GM13976 (cell line): ENCODE data around the gene URM1.

Experiments used
- DNase-seq: peaks from one replicate; pipeline ENCODE4 v3.0.0; 2012; ENCODE audit warnings: low spot score
- in situ Hi-C: fragments of 300-500 bp; cut with MboI; formaldehyde crosslinking; loops from one replicate; pipeline ENCODE4 v1.12.0; 2022; ENCODE audit warnings: low sequenced_read_pairs, mixed read lengths, inconsistent platforms; ENCODE audit not compliant: unreplicated experiment
- TF ChIP-seq, protein P1 (sequence below): IDR thresholded peaks from 2 replicates; pipeline ENCODE4 v1.5.1; 2012; ENCODE audit warnings: borderline replicate concordance, mild to moderate bottlenecking; ENCODE audit not compliant: insufficient read depth; ENCODE audit errors: extremely low read depth, missing control alignments, control extremely low read depth

Gene URM1

DNA sequence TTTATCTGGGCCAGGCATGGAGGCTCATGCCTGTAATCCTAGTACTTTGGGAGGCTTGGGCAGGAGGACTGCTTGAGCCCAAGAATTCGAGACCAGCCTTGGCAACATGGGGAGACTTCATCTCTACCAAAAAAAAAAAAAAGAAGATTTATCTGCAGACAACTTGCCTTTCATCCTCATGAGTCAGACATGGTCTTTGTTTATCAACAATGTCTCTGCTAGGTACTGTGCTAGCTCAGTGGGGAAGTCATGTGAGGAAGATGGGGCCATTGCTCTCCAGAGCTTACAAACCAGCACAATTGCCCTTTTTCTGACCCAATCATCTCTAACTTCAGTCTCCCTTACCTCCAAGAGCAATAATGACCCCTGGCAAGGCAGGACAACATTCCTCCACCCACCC is 1.6 kb downstream of the URM1 start:
- no peak for DNase-seq
- TF ChIP-seq, protein P1, sequence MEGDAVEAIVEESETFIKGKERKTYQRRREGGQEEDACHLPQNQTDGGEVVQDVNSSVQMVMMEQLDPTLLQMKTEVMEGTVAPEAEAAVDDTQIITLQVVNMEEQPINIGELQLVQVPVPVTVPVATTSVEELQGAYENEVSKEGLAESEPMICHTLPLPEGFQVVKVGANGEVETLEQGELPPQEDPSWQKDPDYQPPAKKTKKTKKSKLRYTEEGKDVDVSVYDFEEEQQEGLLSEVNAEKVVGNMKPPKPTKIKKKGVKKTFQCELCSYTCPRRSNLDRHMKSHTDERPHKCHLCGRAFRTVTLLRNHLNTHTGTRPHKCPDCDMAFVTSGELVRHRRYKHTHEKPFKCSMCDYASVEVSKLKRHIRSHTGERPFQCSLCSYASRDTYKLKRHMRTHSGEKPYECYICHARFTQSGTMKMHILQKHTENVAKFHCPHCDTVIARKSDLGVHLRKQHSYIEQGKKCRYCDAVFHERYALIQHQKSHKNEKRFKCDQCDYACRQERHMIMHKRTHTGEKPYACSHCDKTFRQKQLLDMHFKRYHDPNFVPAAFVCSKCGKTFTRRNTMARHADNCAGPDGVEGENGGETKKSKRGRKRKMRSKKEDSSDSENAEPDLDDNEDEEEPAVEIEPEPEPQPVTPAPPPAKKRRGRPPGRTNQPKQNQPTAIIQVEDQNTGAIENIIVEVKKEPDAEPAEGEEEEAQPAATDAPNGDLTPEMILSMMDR = no peak
- in situ Hi-C loops = no loop called here

DNA sequence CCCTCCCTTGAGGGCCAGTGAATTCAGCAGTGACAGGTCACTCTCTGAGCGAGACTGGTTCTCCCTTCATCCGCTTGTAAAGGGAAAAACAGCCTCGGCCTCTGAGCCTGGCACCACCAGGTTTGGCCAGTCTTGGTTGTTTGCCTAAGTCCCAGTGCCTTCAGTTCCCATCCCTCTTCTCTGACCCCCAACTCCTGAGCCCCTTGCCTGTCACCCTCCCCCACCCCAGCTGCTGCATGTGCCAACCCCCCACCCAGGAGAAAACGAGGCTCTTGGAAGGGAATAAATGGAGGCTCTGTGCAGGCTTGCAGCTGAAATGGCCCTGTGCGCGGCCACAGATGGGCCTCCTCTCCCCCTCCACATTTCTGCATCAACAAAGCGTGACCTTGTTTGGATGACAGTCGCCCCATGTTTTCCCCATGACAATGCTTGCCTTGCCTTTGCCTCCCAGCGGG is 3.1 kb downstream of the URM1 start:
- in situ Hi-C loops = no loop called here
- DNase-seq = no peak
- TF ChIP-seq, protein P1 = no peak

DNA sequence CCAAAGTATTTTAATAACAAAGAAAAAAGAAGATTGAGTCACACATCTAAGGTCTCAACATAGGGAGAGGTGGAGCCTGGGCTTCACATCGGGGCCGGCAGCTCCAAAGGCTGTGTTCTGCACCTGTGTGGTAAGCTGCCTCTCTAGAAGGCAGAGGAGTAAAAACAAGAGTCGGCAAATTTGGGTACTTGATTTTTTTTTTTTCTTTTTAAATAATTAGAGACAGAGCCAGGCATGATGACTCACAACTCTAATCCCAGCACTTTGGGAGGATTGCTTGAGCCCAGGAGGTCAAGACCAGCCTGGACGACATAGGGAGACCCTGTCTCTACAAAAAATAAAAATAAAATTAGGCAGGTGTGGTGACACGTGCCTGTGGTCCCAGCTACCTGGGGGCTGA is 4.7 kb downstream of the URM1 start:
- TF ChIP-seq, protein P1 = no peak
- no peak for DNase-seq
- in situ Hi-C loops = no loop called here

DNA sequence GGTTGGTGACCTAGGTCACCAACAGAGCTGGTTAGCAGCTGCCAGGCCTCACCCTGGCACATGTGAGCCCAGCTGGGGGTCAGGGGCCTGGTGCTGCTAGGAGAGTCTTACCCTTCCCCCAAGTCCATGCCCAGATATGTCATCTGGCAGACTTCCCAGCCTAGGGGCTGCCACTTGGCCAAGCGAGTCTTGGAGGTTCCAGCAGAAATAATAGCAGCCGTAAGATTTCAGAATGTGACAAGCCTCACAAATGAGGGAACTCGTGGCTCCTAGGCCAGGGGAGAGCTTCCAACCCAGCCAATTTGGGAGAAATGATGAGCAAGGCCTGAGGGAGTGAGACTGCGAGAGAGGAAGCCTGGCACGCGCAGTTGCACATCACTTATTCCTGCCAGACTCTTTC is 11.1 kb downstream of the URM1 start:
- TF ChIP-seq, protein P1 = no peak

DNA sequence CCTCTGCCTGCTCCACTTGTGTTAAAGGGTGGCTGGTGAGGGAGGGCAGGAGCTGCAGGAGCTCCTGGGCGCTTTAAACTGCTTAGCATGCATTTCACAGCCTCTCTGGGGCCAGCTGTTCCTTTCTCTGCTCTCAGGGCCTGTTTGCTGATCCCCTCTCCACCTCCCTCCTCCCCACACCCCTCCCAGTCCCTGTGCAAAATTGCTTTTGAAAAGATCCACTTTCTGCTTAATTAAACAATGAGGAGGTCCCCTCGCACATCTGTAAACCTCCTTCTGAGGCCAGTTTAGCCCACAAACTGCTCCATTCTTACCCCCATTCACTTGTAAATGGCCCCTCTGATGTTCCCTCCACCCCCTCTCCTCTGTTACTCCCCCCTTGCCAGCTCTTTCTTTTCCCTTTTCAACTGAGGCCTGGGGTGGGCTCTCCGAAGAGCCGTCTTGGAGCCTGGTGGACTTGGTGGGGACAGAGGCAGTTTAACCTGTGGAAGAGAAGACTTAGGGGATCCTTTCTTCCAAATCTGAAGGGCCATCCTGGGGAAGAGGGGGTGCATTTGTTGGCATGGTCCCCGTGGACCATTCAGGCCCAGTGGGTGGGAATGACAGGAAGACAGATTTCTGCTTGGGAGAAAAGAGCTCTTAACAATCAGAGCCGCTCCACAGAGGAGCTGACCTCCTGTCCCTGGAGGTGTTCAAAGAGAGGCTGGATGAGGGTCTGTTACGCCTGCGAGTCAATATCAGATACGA is 12.0 kb downstream of the URM1 start:
- TF ChIP-seq, protein P1 = no peak
- no peak for DNase-seq
- in situ Hi-C loops = no loop called here

More for the DNA sequence above, 11.1 kb downstream of the URM1 start:
- in situ Hi-C loops = no loop called here
- DNase-seq = no peak

DNA sequence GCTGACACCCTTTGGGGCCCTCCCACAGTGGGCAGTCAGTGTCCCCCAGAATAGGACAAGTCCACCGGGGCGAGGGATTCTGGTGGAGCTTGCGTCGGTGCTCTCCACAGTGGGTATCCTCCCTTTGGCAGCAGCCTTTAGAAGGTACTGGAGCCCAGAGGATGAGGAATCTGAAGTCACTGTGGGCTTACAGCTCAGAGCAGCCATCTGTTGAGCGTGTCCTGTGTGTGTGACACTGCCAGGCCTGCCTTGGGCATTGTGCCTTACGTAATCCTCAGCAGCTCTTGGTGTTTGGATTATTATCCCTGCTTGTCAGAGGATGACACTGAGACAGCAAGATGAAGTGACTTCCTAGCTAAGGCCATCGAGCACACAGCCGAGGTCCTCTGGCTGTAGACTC is 12.6 kb downstream of the URM1 start:
- no peak for DNase-seq
- in situ Hi-C loops = no loop called here
- TF ChIP-seq, protein P1 = no peak
